Lung (tissue), 12 donors: Measurements from ENCODE around the gene GNAS. TPM values are rescaled to one million over a fixed set of nuclear protein-coding genes. Genes with fewer than 3 reads are reported as not detected.

Experiments used
- ATAC-seq: fragments of 200-7000 bp; cut with Tn5 transposase; one replicate; pipeline ENCODE4 v1.9.1; 2020; ENCODE audit warnings: moderate number of reproducible peaks; ENCODE audit not compliant: insufficient read depth, low FRiP score
- DNase-seq, 3 donors: peaks; one replicate each; pipeline ENCODE4 v3.0.0-alpha.2; 2013 to 2017
- H3K27ac ChIP-seq, 2 donors: one replicate each; pipeline ENCODE4 v1.5.1; 2013; ENCODE audit warnings: mild to moderate bottlenecking in 2 of 2, moderate library complexity in 2 of 2, control low read depth in 1 of 2, inconsistent platforms in 1 of 2, low read depth in 1 of 2, low read length in 1 of 2
- H3K27me3 ChIP-seq, 3 donors: one replicate each; pipeline ENCODE4 v1.5.1; 2013; ENCODE audit warnings: low read length in 2 of 3; ENCODE audit not compliant: control insufficient read depth in 3 of 3, insufficient read depth in 3 of 3
- H3K36me3 ChIP-seq, 4 donors: one replicate each; pipeline ENCODE4 v1.5.1; 2013; ENCODE audit warnings: low read length in 4 of 4, mild to moderate bottlenecking in 1 of 4, moderate library complexity in 1 of 4; ENCODE audit not compliant: control insufficient read depth in 4 of 4, insufficient read depth in 4 of 4
- H3K4me1 ChIP-seq, 5 donors: one replicate each; pipeline ENCODE4 v1.5.1; 2013; ENCODE audit warnings: low read length in 5 of 5, mild to moderate bottlenecking in 2 of 5, moderate library complexity in 1 of 5; ENCODE audit not compliant: control insufficient read depth in 5 of 5, insufficient read depth in 5 of 5
- H3K4me3 ChIP-seq: one replicate; pipeline ENCODE4 v1.5.1; 2013; ENCODE audit warnings: mild to moderate bottlenecking, control low read depth, moderate library complexity
- H3K9ac ChIP-seq, 2 donors: one replicate each; pipeline ENCODE4 v1.5.1; 2013; ENCODE audit warnings: low read length in 2 of 2, control low read depth in 1 of 2; ENCODE audit not compliant: insufficient read depth in 1 of 2
- H3K9me3 ChIP-seq, 4 donors: one replicate each; pipeline ENCODE4 v1.5.1; 2013; ENCODE audit warnings: low read length in 3 of 4, mild to moderate bottlenecking in 1 of 4, moderate library complexity in 1 of 4; ENCODE audit not compliant: control insufficient read depth in 4 of 4, insufficient read depth in 3 of 4
- CTCF ChIP-seq: IDR thresholded peaks from 2 replicates; pipeline ENCODE4 v1.5.1; 2012; ENCODE audit warnings: mild to moderate bottlenecking; ENCODE audit errors: control extremely low read depth, extremely low read depth
- WGBS, 2 donors: extraction: QIAGEN DNeasy Blood & Tissue Kit; methylation state at CpG; one replicate each; pipeline ENCODE4 v1.1.7; 2013; 5-methylcytosine and 5-hydroxymethylcytosine counted together
- polyA plus RNA-seq, 2 donors: library from polyadenylated mRNA; stranded (reverse); fragments of 200-250 nt; gene quantifications; one replicate each; pipeline ENCODE4 v1.2.1, GENCODE V29; 2013
- total RNA-seq, 2 donors: library from RNA; depleted of rRNA in 1 of 2; stranded (reverse); fragments of >200 nt in 1 of 2; gene quantifications; one replicate each; pipeline ENCODE4 v1.2.1, GENCODE V29; 2014 to 2021
- donor health status: control.
- donor health status: control.
- donor health status: Bipolar disorder and iron deficiency.
- donor health status: healthy.
- donor health status: DM: yes; HTN: yes; CAD: no.

GNAS gene
- total and polyA plus RNA-seq, 4 donors = 638 to 1,238 (median 887) TPM

- Histone ChIP-seq H3K36me3 (no peaks in the 10 kb centered on the region), H3K9me3 (no peaks in the 10 kb centered on the region), H3K27me3 (peaks cover 0 to 4% (median 0%) of the 10 kb centered on the region in 3 donors), H3K9ac (no peak overlapping the region), H3K4me3 (no peak overlapping the region), H3K4me1 (peaks cover 0 to 2% (median 0%) of the 10 kb centered on the region in 5 donors), H3K27ac (no peak overlapping the region)
- no peak for TF ChIP-seq CTCF
- no peak for ATAC-seq
- no peak for DNase-seq
- 78 to 94% methylated on average over 3 of the region's 3 CpGs for WGBS, 2 donors
These were observed 78.0 kb downstream of the GNAS start for GRCh38 chr20:58930496-58930895.

GRCh38 chr20:58932170-58932569 is 79.7 kb downstream of the GNAS start:
- DNase-seq (no peak), ATAC-seq (no peak)
- no peak overlapping the region for H3K4me3 ChIP-seq
- H3K27me3 ChIP-seq = peaks cover 0 to 4% (median 0%) of the 10 kb centered on the region in 3 donors
- H3K9ac ChIP-seq = no peak overlapping the region
- H3K27ac ChIP-seq = no peak overlapping the region
- H3K4me1 ChIP-seq = peaks cover 0 to 2% (median 0%) of the 10 kb centered on the region in 5 donors
- TF ChIP-seq CTCF = no peak
- H3K36me3 ChIP-seq = no peaks in the 10 kb centered on the region
- WGBS, 2 donors = 91 to 94% methylated on average over 5 of the region's 5 CpGs
- no peaks in the 10 kb centered on the region for H3K9me3 ChIP-seq

- Histone ChIP-seq H3K9me3 (no peaks in the 10 kb centered on the region), H3K4me1 (peaks cover 0 to 18% (median 0%) of the 10 kb centered on the region in 5 donors), H3K27ac (no peak overlapping the region), H3K36me3 (no peaks in the 10 kb centered on the region), H3K27me3 (no peaks in the 10 kb centered on the region), H3K4me3 (no peak overlapping the region), H3K9ac (no peak overlapping the region)
- no peak for DNase-seq
- TF ChIP-seq CTCF = no peak
- 75 to 85% methylated on average over 2 of the region's 2 CpGs for WGBS, 2 donors
- ATAC-seq = no peak
These were observed 85.6 kb downstream of the GNAS start for GRCh38 chr20:58938078-58938477.

GRCh38 chr20:58938541-58938940 is 86.0 kb downstream of the GNAS start:
- TF ChIP-seq CTCF = no peak
- Histone ChIP-seq H3K9me3 (no peaks in the 10 kb centered on the region), H3K4me1 (peaks cover 0 to 18% (median 0%) of the 10 kb centered on the region in 5 donors), H3K9ac (no peak overlapping the region), H3K27me3 (no peaks in the 10 kb centered on the region), H3K27ac (no peak overlapping the region), H3K4me3 (no peak overlapping the region), H3K36me3 (no peaks in the 10 kb centered on the region)
- DNase-seq = no peak
- no peak for ATAC-seq
- WGBS, 2 donors = 53 to 75% methylated on average over 1 of the region's 1 CpG
